ENCODE data around the gene SPATA13. TPM values are rescaled to one million over a fixed set of nuclear protein-coding genes. Genes with fewer than 3 reads are reported as not detected.

Gene SPATA13
- total and polyA plus RNA-seq, 10 of the 15 experiments (the other 5 are each of a cell fraction or from before 2014, with no cell fraction given), result 2.4 to 11.1 (median 10.2) TPM

GRCh38 chr13:24207841-24208667 lies 47.5 kb downstream of the SPATA13 start:
- CTCF ChIA-PET, result no interaction called here
- H3K4me2 ChIP-seq (ENCODE audit: control insufficient read depth, insufficient read depth), result no peak overlapping the region
- H3K4me1 ChIP-seq (ENCODE audit: control insufficient read depth, insufficient read depth, low read length), result no peaks in the 10 kb centered on the region
- SMC1A ChIA-PET (ENCODE audit: uncharacterized antibody, unreplicated experiment), result no interaction called here
- H4K20me1 ChIP-seq (ENCODE audit: control insufficient read depth, insufficient read depth), result no peaks in the 10 kb centered on the region
- H2AFZ ChIP-seq (ENCODE audit: control insufficient read depth, low read depth, low read length), result no peak overlapping the region
- no peak overlapping the region for H3K4me3 ChIP-seq
- intact Hi-C loops (cut with micrococcal nuclease; ENCODE audit: unreplicated experiment) (no loop called here), in situ Hi-C loops (cut with MboI) (no loop called here)
- RAD21 ChIA-PET (ENCODE audit: unreplicated experiment), result no interaction called here
- ATAC-seq (no peak), FAIRE-seq (no peak), DNase-seq (ENCODE audit: low read depth, low spot score) (no peak)
- H3K27me3 ChIP-seq (replicated peaks in 1 of 2; ENCODE audit: control insufficient read depth in 2 of 2, insufficient read depth in 2 of 2, low read length in 1 of 2), result peaks cover 0 to 3% of the 10 kb centered on the region in 2 experiments; a peak in 1 of 4 replicates
- no TSS peak for BruUV-seq (replicated peaks)
- WGBS (ENCODE audit: insufficient coverage, insufficient replicate concordance, low lambda C conversion rate, missing lambda C conversion rate), result 42% methylated on average over 7 of the region's 7 CpGs
- no peaks in the 10 kb centered on the region for H3K79me2 ChIP-seq (ENCODE audit: control insufficient read depth, insufficient read depth, low read length)
- TF ChIP-seq PBX3 (IDR thresholded peaks at IDR 0.05; ENCODE audit: insufficient replicate concordance, low read depth, low read length) (no peak), BACH1 (IDR thresholded peaks at IDR 0.05; ENCODE audit: borderline replicate concordance) (no peak)
- H3K9me3 ChIP-seq (replicated peaks; ENCODE audit: control insufficient read depth, insufficient read depth, low read length), result no peaks in the 10 kb centered on the region
- H3K27ac ChIP-seq (ENCODE audit: control insufficient read depth, insufficient read depth), result no peak overlapping the region
- POLR2A ChIA-PET, result interaction anchor here (0.5 kb wide), 1 partner anchor 10 kb away, joined by 3 read pairs; no protein-coding TSS in a partner anchor
- no peaks in the 10 kb centered on the region for H3K36me3 ChIP-seq (ENCODE audit: control insufficient read depth in 2 of 2, insufficient read depth in 2 of 2, low read length in 1 of 2)
- no peak overlapping the region for H3K9ac ChIP-seq (ENCODE audit: control insufficient read depth, insufficient read depth, low read length)

- Histone ChIP-seq H2AFZ (ENCODE audit: control insufficient read depth, low read depth, low read length) (no peak overlapping the region), H3K4me3 (no peak overlapping the region), H3K27me3 (replicated peaks in 1 of 2; ENCODE audit: control insufficient read depth in 2 of 2, insufficient read depth in 2 of 2, low read length in 1 of 2) (peaks cover 0 to 3% of the 10 kb centered on the region in 2 experiments; a peak in 2 of 4 replicates), H4K20me1 (ENCODE audit: control insufficient read depth, insufficient read depth) (no peaks in the 10 kb centered on the region), H3K36me3 (ENCODE audit: control insufficient read depth in 2 of 2, insufficient read depth in 2 of 2, low read length in 1 of 2) (no peaks in the 10 kb centered on the region), H3K4me2 (ENCODE audit: control insufficient read depth, insufficient read depth) (no peak overlapping the region), H3K9me3 (replicated peaks; ENCODE audit: control insufficient read depth, insufficient read depth, low read length) (no peaks in the 10 kb centered on the region), H3K27ac (ENCODE audit: control insufficient read depth, insufficient read depth) (no peak overlapping the region), H3K4me1 (ENCODE audit: control insufficient read depth, insufficient read depth, low read length) (no peaks in the 10 kb centered on the region), H3K79me2 (ENCODE audit: control insufficient read depth, insufficient read depth, low read length) (no peaks in the 10 kb centered on the region), H3K9ac (ENCODE audit: control insufficient read depth, insufficient read depth, low read length) (no peak overlapping the region)
- ChIA-PET POLR2A (no interaction called here), CTCF (interaction anchor here (0.6 to 1.5 kb wide), 3 partner anchors 10 to 287 kb away, joined by 3 to 7 read pairs (median 3); no protein-coding TSS in a partner anchor), SMC1A (ENCODE audit: uncharacterized antibody, unreplicated experiment) (no interaction called here), RAD21 (ENCODE audit: unreplicated experiment) (no interaction called here)
- ATAC-seq (no peak), FAIRE-seq (no peak), DNase-seq (ENCODE audit: low read depth, low spot score) (no peak)
- no TSS peak for BruUV-seq (replicated peaks)
- intact Hi-C loops (cut with micrococcal nuclease; ENCODE audit: unreplicated experiment), result no loop called here
- in situ Hi-C loops (cut with MboI), result no loop called here
- 21% methylated on average over 5 of the region's 5 CpGs for WGBS (ENCODE audit: insufficient coverage, insufficient replicate concordance, low lambda C conversion rate, missing lambda C conversion rate)
- TF ChIP-seq FOXK2 (IDR thresholded peaks at IDR 0.05) (no peak), SPI1 (IDR thresholded peaks at IDR 0.05; ENCODE audit: borderline replicate concordance, insufficient read depth, low read depth, low read length) (no peak)
These were observed 48.6 kb downstream of the SPATA13 start for GRCh38 chr13:24209138-24209537.

Data from GM12878 (cell line).